Measurements from ENCODE around the gene KRCC1. TPM values are rescaled to one million over a fixed set of nuclear protein-coding genes. Genes with fewer than 3 reads are reported as not detected.
A peak's percentile ranks its signal among the peaks of the same experiment; 100 is the strongest.
"Not testable (repeated sequence)": the region's sequence is repeated elsewhere in the genome, so short reads cannot be mapped to it uniquely, and the experiment has no call there.

KRCC1 gene
- total and polyA plus RNA-seq, 7 experiments from 2014 or later = 7.1 to 33.9 (median 29.3) TPM

- Mint-ChIP-seq H3K36me3 (no peaks in the 10 kb centered on the region), H3K9me3 (no peaks in the 10 kb centered on the region), H3K4me3 (no peak overlapping the region), H3K27ac (no peak overlapping the region), H3K4me1 (peaks cover 0 to 5% (median under 1%) of the 10 kb centered on the region in 7 donors), H3K27me3 (peaks cover 0 to 6% (median 0%) of the 10 kb centered on the region in 5 donors)
- no peak for DNase-seq
- ChIA-PET POLR2A (no interaction called here), CTCF (no interaction called here)
- intact Hi-C loops (cut with micrococcal nuclease) = no loop called here
- no peak overlapping the region for H3K4me3 ChIP-seq (ENCODE audit: low read length)
- H3K27me3 ChIP-seq (ENCODE audit: control insufficient read depth in 2 of 2, insufficient read depth in 2 of 2, low read length in 2 of 2) = no peaks in the 10 kb centered on the region
- H3K4me1 ChIP-seq (ENCODE audit: control insufficient read depth in 2 of 2, insufficient read depth in 2 of 2, low read length in 2 of 2) = no peaks in the 10 kb centered on the region
- ATAC-seq = no peak
- no peaks in the 10 kb centered on the region for H3K36me3 ChIP-seq (ENCODE audit: control insufficient read depth in 2 of 3, insufficient read depth in 3 of 3, low read length in 3 of 3)
- H3K27ac ChIP-seq (ENCODE audit: low read depth, low read length) = no peak overlapping the region
- no peaks in the 10 kb centered on the region for H3K9me3 ChIP-seq (ENCODE audit: control insufficient read depth in 2 of 3, low read length in 3 of 3)
These were observed 48.6 kb downstream of the KRCC1 start for GRCh38 chr2:88006912-88007439.

GRCh38 chr2:88005776-88006175 lies 49.8 kb downstream of the KRCC1 start:
- intact Hi-C loops (cut with micrococcal nuclease) = no loop called here
- CTCF ChIA-PET = no interaction called here

GRCh38 chr2:88003074-88003755 lies 52.4 kb downstream of the KRCC1 start:
- Histone ChIP-seq H3K4me1 (ENCODE audit: control insufficient read depth in 2 of 2, insufficient read depth in 2 of 2, low read length in 2 of 2) (no peaks in the 10 kb centered on the region), H3K9me3 (ENCODE audit: control insufficient read depth in 2 of 3, low read length in 3 of 3) (no peaks in the 10 kb centered on the region), H3K4me3 (ENCODE audit: low read length) (no peak overlapping the region), H3K27ac (ENCODE audit: low read depth, low read length) (no peak overlapping the region), H3K36me3 (ENCODE audit: control insufficient read depth in 2 of 3, insufficient read depth in 3 of 3, low read length in 3 of 3) (no peaks in the 10 kb centered on the region), H3K27me3 (ENCODE audit: control insufficient read depth in 2 of 2, insufficient read depth in 2 of 2, low read length in 2 of 2) (no peaks in the 10 kb centered on the region)
- no peak for DNase-seq
- Mint-ChIP-seq H3K27ac (no peak overlapping the region), H3K9me3 (no peaks in the 10 kb centered on the region), H3K4me3 (no peak overlapping the region), H3K27me3 (peaks cover 0 to 3% (median 0%) of the 10 kb centered on the region in 5 donors), H3K36me3 (no peaks in the 10 kb centered on the region), H3K4me1 (peaks cover 0 to 7% (median 4%) of the 10 kb centered on the region in 7 donors)
- intact Hi-C loops (cut with micrococcal nuclease) = loop anchor here in 1 of 2 donors (5.0 kb wide), 1 partner anchor 536 kb away; no protein-coding TSS in a partner anchor
- no peak for ATAC-seq
- ChIA-PET POLR2A (no interaction called here), CTCF (interaction anchor here (0.6 to 0.7 kb wide), 2 partner anchors 32 to 46 kb away, joined by 3 read pairs; no protein-coding TSS in a partner anchor)

More at GRCh38 chr2:88005776-88006175, 49.8 kb downstream of the KRCC1 start:
- H3K4me1 Mint-ChIP-seq = peaks cover 0 to 7% (median 4%) of the 10 kb centered on the region in 7 donors
- Histone ChIP-seq H3K36me3 (ENCODE audit: control insufficient read depth in 2 of 3, insufficient read depth in 3 of 3, low read length in 3 of 3) (no peaks in the 10 kb centered on the region), H3K27ac (ENCODE audit: low read depth, low read length) (no peak overlapping the region), H3K4me1 (ENCODE audit: control insufficient read depth in 2 of 2, insufficient read depth in 2 of 2, low read length in 2 of 2) (no peaks in the 10 kb centered on the region), H3K4me3 (ENCODE audit: low read length) (no peak overlapping the region), H3K27me3 (ENCODE audit: control insufficient read depth in 2 of 2, insufficient read depth in 2 of 2, low read length in 2 of 2) (no peaks in the 10 kb centered on the region), H3K9me3 (ENCODE audit: control insufficient read depth in 2 of 3, low read length in 3 of 3) (no peaks in the 10 kb centered on the region)
- H3K4me3 Mint-ChIP-seq = no peak overlapping the region
- H3K27me3 Mint-ChIP-seq = peaks cover 0 to 6% (median 0%) of the 10 kb centered on the region in 5 donors
- no peaks in the 10 kb centered on the region for H3K9me3 Mint-ChIP-seq
- ATAC-seq = no peak
- no peaks in the 10 kb centered on the region for H3K36me3 Mint-ChIP-seq
- POLR2A ChIA-PET = interaction anchor here (0.5 kb wide), 1 partner anchor 364 kb away, joined by 3 read pairs; no protein-coding TSS in a partner anchor
- no peak overlapping the region for H3K27ac Mint-ChIP-seq
- no peak for DNase-seq

- intact Hi-C loops (cut with micrococcal nuclease) = loop anchor here in 1 of 2 donors (5.0 kb wide), 1 partner anchor 535 kb away; no protein-coding TSS in a partner anchor
- Mint-ChIP-seq H3K9me3 (no peaks in the 10 kb centered on the region), H3K27me3 (peaks cover 0 to 3% (median 0%) of the 10 kb centered on the region in 5 donors), H3K4me3 (no peak overlapping the region), H3K27ac (no peak overlapping the region), H3K36me3 (no peaks in the 10 kb centered on the region), H3K4me1 (peaks cover 0 to 7% (median 4%) of the 10 kb centered on the region in 7 donors)
- Histone ChIP-seq H3K9me3 (ENCODE audit: control insufficient read depth in 2 of 3, low read length in 3 of 3) (no peaks in the 10 kb centered on the region), H3K27ac (ENCODE audit: low read depth, low read length) (no peak overlapping the region), H3K27me3 (ENCODE audit: control insufficient read depth in 2 of 2, insufficient read depth in 2 of 2, low read length in 2 of 2) (no peaks in the 10 kb centered on the region), H3K36me3 (ENCODE audit: control insufficient read depth in 2 of 3, insufficient read depth in 3 of 3, low read length in 3 of 3) (no peaks in the 10 kb centered on the region), H3K4me1 (ENCODE audit: control insufficient read depth in 2 of 2, insufficient read depth in 2 of 2, low read length in 2 of 2) (no peaks in the 10 kb centered on the region), H3K4me3 (ENCODE audit: low read length) (no peak overlapping the region)
- CTCF ChIA-PET = interaction anchor here (0.6 to 1.5 kb wide), 3 partner anchors 8 to 33 kb away, joined by 3 to 5 read pairs (median 3); no protein-coding TSS in a partner anchor
- POLR2A ChIA-PET = no interaction called here
- ATAC-seq = no peak
- DNase-seq = no peak
These were observed 53.2 kb downstream of the KRCC1 start for GRCh38 chr2:88002359-88002707.

DNA sequence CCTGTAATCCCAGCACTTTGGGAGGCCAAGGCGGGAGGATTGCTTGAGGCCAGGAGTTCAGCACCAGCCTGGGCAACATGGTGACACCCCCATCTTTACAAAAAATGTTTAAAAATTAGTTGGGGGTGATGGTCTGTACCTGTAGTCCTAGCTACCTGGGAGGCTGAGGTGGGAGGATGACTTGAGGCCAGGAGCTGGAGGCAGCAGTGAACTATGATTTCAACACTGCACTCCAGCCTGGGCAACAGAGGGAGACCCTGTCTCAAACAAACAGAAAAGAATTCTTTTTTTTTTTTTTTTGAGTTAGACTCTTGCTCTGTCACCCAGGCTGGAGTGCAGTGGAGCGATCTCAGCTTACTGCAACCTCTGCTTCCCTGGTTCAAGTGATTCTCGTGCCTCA lies 55.1 kb downstream of the KRCC1 start:
- H3K36me3 Mint-ChIP-seq; H3K27ac ChIP-seq (ENCODE audit: low read depth, low read length); ATAC-seq; H3K9me3 ChIP-seq (ENCODE audit: control insufficient read depth in 2 of 3, low read length in 3 of 3); DNase-seq; H3K27me3 Mint-ChIP-seq; H3K9me3 Mint-ChIP-seq; H3K27ac Mint-ChIP-seq; H3K4me1 ChIP-seq (ENCODE audit: control insufficient read depth in 2 of 2, insufficient read depth in 2 of 2, low read length in 2 of 2); H3K4me3 ChIP-seq (ENCODE audit: low read length); POLR2A ChIA-PET; CTCF ChIA-PET; H3K36me3 ChIP-seq (ENCODE audit: control insufficient read depth in 2 of 3, insufficient read depth in 3 of 3, low read length in 3 of 3); H3K4me3 Mint-ChIP-seq; H3K27me3 ChIP-seq (ENCODE audit: control insufficient read depth in 2 of 2, insufficient read depth in 2 of 2, low read length in 2 of 2); H3K4me1 Mint-ChIP-seq: not testable (repeated sequence)
- intact Hi-C loops (cut with micrococcal nuclease) = loop anchor here in 1 of 2 donors (5.0 kb wide), 1 partner anchor 533 kb away; no protein-coding TSS in a partner anchor

DNA sequence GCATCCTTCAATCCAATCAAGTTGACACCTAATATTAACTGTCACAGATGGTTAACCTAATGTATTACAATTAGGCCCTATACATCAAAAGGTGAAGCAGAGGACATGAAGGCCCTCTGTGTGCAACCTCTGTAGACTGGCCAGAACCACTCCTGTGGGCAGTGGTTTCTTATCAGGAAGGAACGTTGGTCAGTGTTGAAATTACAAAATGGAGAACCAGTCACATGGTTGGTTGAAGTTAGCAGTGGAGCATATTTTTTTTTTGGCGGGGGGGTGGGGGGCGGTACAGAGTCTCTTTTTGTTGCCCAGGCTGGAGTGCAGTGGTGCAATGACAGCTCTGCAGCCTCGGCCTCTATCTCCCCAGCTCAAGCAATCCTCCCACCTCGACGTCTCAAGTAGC lies 59.0 kb downstream of the KRCC1 start:
- no peak overlapping the region for H3K4me3 ChIP-seq (ENCODE audit: low read length)
- H3K9me3 Mint-ChIP-seq = no peaks in the 10 kb centered on the region
- peaks cover 0 to 2% (median 0%) of the 10 kb centered on the region in 7 donors for H3K4me1 Mint-ChIP-seq
- no peak for DNase-seq
- CTCF ChIA-PET = no interaction called here
- H3K4me1 ChIP-seq (ENCODE audit: control insufficient read depth in 2 of 2, insufficient read depth in 2 of 2, low read length in 2 of 2) = no peaks in the 10 kb centered on the region
- no peaks in the 10 kb centered on the region for H3K27me3 ChIP-seq (ENCODE audit: control insufficient read depth in 2 of 2, insufficient read depth in 2 of 2, low read length in 2 of 2)
- no peaks in the 10 kb centered on the region for H3K9me3 ChIP-seq (ENCODE audit: control insufficient read depth in 2 of 3, low read length in 3 of 3)
- no peaks in the 10 kb centered on the region for H3K36me3 Mint-ChIP-seq
- H3K36me3 ChIP-seq (ENCODE audit: control insufficient read depth in 2 of 3, insufficient read depth in 3 of 3, low read length in 3 of 3) = no peaks in the 10 kb centered on the region
- no peak overlapping the region for H3K4me3 Mint-ChIP-seq
- intact Hi-C loops (cut with micrococcal nuclease) = no loop called here
- H3K27me3 Mint-ChIP-seq = peaks cover 0 to 2% (median 0%) of the 10 kb centered on the region in 5 donors
- POLR2A ChIA-PET = no interaction called here
- ATAC-seq = peak; percentile 31
- H3K27ac ChIP-seq (ENCODE audit: low read depth, low read length) = no peak overlapping the region
- H3K27ac Mint-ChIP-seq = no peak overlapping the region

GRCh38 chr2:87995756-87996155 lies 59.8 kb downstream of the KRCC1 start:
- H3K27ac Mint-ChIP-seq = no peak overlapping the region
- H3K27me3 Mint-ChIP-seq = peaks cover 0 to 2% (median 0%) of the 10 kb centered on the region in 5 donors
- Histone ChIP-seq H3K4me1 (ENCODE audit: control insufficient read depth in 2 of 2, insufficient read depth in 2 of 2, low read length in 2 of 2) (no peaks in the 10 kb centered on the region), H3K4me3 (ENCODE audit: low read length) (no peak overlapping the region), H3K27ac (ENCODE audit: low read depth, low read length) (no peak overlapping the region), H3K36me3 (ENCODE audit: control insufficient read depth in 2 of 3, insufficient read depth in 3 of 3, low read length in 3 of 3) (no peaks in the 10 kb centered on the region), H3K27me3 (ENCODE audit: control insufficient read depth in 2 of 2, insufficient read depth in 2 of 2, low read length in 2 of 2) (no peaks in the 10 kb centered on the region), H3K9me3 (ENCODE audit: control insufficient read depth in 2 of 3, low read length in 3 of 3) (no peaks in the 10 kb centered on the region)
- H3K36me3 Mint-ChIP-seq = no peaks in the 10 kb centered on the region
- no peak overlapping the region for H3K4me3 Mint-ChIP-seq
- intact Hi-C loops (cut with micrococcal nuclease) = no loop called here
- DNase-seq (no peak), ATAC-seq (no peak)
- CTCF ChIA-PET = no interaction called here
- H3K4me1 Mint-ChIP-seq = no peaks in the 10 kb centered on the region
- H3K9me3 Mint-ChIP-seq = no peaks in the 10 kb centered on the region
- POLR2A ChIA-PET = no interaction called here
